WTC11 (cell line): ENCODE data around the gene ADAM29.

Experiments
- CREM ChIP-seq: sonication (generic); formaldehyde crosslinking; IDR thresholded peaks from 2 replicates; pipeline ENCODE4 v1.8.1; 2022; ENCODE audit warnings: mild to moderate bottlenecking, missing genetic modification reagents, moderate library complexity
- CTCF ChIP-seq: fragments of 200-600 bp; IDR thresholded peaks from 2 replicates; pipeline ENCODE4 v1.8.0; 2022; ENCODE audit warnings: antibody characterized with exemption
- FOXP1 ChIP-seq: sonication (generic); formaldehyde crosslinking; IDR thresholded peaks from 2 replicates; pipeline ENCODE4 v1.8.0; 2022; ENCODE audit warnings: missing genetic modification reagents, mild to moderate bottlenecking, moderate library complexity, borderline replicate concordance
- ZNF121 ChIP-seq: sonication (generic); formaldehyde crosslinking; IDR thresholded peaks from 2 replicates; pipeline ENCODE4 v1.8.0; 2023; ENCODE audit warnings: missing genetic modification reagents
- ZNF232 ChIP-seq: sonication (generic); formaldehyde crosslinking; IDR thresholded peaks from 2 replicates; pipeline ENCODE4 v1.8.0; 2022; ENCODE audit warnings: mild to moderate bottlenecking, missing genetic modification reagents
- ZNF532 ChIP-seq: fragments of 250-450 bp; sonication (Bioruptor Pico); IDR thresholded peaks from 2 replicates; pipeline ENCODE4 v1.9.0; 2021; ENCODE audit warnings: mild to moderate bottlenecking, borderline replicate concordance

GRCh38 chr4:174873931-174874330 lies 44.2 kb upstream of the ADAM29 start:
- TF ChIP-seq FOXP1 (CRISPR knock-in tag), result no peak
- TF ChIP-seq ZNF121 (CRISPR knock-in tag), result no peak
- no peak for TF ChIP-seq CTCF
- no peak for TF ChIP-seq ZNF232 (CRISPR knock-in tag)
- TF ChIP-seq ZNF532 (CRISPR knock-in tag), result no peak
- TF ChIP-seq CREM (CRISPR knock-in tag), result no peak
